CD4-positive, alpha-beta T cell treated with Interferon alpha-2 for 1 hour (primary cell): ENCODE results near the gene EGFLAM.
"Not testable (repeated sequence)": the region's sequence is repeated elsewhere in the genome, so short reads cannot be mapped to it uniquely, and the experiment has no call there.

ENCODE experiments used
- DNase-seq, 2 donors: peaks; one replicate each; pipeline ENCODE4 v3.0.0-alpha.2; 2020 to 2022

The EGFLAM gene

DNA sequence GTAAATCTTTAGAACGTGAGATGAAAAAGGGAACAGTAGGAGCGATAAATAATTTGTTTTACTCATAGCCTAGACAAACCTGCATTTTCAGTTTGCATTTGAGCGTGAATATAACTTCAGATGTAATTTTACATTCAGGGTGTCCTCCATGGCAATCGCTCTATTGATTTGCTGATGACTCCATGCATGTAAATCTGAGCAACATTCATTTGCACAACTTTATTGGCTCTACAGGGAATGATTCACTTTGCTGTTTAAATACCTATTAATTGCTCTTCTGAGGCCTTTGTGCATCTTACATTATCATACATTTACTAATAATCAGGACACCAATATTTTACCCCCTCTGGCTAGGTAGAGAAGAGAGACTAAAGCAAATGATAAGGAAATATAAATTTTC is 122.2 kb downstream of the EGFLAM start:
- no peak for DNase-seq

DNA sequence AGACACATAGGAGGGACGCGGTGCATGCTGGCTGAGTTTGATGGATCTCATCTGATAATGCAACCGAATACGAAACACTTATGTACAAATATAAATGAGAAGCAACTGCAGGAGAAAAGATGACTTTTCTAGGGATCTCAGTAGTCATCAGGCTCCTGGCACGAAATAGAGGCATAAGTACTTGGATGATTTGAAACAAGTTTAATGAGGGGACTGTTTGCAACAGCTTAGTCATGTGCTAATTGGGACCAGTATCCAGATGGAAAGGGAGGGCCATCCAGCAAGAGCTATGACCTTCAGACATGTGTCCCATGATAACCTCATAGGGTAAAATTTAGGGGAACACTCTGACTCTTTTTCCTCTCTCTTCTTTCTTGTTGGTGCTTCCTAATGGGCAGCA is 123.0 kb downstream of the EGFLAM start:
- no peak for DNase-seq

DNA sequence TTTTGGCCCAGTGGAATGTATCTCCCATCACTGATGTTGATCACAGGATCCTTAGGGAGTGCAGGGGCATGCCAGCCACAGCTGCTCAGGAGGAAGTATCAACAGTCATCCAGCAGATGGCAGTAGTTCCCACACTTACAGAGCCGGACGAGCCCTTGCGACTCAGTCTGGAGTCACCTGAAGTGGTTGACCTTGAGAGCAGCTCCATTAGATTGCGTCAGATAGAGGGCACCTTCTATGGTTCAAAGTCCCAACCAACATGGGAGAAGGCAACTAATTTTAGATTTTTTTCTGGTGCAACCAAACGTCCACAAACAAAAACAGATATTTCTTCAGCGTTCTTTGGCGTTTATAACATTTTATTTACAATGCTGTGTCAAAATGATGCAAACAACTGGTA is 124.5 kb downstream of the EGFLAM start:
- peak; percentile 9 to 44 for DNase-seq

DNA sequence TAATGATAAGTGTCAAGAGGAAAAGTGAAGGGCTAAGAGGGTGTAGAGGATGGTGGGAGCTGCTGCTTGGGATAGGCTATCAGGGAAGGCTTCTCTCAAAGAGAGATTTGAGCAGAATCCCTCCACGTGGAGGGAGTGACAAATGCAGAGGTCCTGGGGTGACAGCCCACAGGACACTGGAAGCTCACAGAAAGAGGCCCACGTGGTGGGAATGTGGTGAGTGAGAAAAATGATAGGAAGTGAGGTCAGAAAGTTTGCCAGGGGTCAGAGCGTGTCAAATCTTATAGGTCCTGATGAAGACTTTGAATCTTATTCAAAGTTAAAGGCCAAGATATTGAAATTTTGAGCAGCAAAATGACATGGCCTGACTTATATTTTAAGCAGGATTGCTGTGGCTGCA is 125.3 kb downstream of the EGFLAM start:
- no peak for DNase-seq

DNA sequence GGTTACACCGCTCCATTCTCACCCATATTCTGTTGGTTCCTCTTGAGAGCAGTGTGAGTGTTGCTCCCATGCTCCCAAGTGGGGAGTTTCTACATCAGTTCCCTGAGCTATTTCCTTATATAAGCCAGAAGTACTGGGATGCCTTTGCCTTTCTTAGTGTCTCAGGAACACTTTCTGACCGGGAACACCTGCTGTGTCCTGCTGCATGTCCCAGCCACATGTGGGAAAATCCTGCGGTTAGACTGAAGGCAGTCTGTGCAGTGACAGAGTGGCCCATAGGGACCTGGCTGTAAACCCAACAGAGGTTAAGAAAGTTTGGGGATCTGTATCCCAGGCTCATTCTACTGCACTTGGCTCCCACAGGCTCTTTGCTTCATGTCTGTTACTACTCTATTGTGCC is 126.0 kb downstream of the EGFLAM start:
- DNase-seq = no peak

DNA sequence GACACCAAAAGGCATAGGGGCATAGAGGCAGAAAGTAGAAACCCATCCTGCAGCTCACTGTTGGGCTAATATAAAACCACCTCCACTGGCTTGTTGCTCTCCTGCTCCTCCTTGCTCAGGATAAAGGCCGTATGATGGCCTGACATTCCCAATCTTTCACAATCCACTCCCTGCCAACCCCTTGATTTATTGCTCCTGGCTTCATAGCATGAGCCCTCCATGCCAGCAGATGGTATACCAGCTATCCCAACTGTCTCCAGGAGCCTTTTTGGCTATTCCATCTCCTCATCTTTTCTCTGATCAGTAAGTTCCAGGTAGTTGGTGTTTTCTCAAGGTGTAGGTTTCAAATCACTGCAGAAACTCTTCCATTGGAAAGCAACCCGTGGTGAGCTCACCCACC is 128.8 kb downstream of the EGFLAM start:
- DNase-seq = no peak

DNA sequence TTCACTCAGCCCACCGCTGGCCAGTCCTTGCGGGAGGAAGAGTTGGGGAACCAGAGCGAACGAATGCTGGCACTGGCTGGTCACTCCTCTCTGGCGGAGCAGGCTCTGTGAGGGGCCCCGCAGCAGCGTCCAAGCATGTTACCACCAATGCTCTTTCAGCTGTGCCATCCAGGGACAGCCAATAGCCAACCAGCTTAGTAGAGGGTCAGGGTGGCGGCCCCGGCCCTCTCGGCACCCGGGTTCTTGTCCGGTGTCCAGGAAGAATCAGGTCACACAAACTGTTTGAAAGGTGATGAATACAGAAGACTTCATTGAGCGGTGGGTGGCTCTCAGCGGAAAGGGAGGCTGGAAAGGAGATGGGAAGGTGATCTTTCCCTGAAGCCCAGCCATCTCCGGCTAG is 135.3 kb downstream of the EGFLAM start:
- DNase-seq = no peak

DNA sequence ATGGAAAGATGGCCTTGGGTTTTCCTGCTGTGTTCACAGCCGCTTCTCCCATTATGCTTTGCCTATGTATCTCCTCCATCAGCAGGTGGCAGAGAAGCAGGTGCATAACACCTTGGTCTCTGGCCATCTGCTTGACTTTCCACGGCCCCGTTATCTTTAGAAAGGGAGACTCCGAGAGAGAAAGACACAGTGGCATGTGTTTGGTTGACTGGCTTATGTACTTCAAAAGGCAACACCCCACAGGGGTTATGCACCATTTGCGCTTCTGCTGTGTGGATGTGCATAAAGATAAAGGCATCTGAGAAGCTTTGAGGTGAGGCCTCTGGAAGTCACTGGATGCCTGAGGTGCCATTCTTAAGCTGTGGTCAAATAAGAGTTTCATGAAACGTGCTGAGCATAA is 138.4 kb downstream of the EGFLAM start:
- DNase-seq = no peak

DNA sequence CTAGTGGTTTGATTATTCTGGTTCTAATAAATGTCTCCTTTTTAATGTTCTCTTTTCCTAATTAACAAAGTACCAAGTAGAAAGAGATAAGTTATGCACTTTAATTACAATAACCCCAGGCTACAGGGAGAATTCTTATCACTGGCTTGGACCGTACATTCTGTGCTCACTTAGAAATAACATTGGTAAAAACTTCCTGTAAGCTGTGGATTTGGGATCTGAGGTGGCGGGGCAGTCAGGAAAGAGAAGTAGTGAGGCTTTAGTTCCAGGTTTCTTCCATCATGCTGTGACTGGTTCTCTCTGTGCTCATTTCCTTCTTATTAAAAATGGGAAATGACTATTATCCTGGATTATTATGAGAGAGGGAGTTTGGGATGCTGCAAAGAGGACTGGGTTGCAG is 142.0 kb downstream of the EGFLAM start:
- no peak for DNase-seq

DNA sequence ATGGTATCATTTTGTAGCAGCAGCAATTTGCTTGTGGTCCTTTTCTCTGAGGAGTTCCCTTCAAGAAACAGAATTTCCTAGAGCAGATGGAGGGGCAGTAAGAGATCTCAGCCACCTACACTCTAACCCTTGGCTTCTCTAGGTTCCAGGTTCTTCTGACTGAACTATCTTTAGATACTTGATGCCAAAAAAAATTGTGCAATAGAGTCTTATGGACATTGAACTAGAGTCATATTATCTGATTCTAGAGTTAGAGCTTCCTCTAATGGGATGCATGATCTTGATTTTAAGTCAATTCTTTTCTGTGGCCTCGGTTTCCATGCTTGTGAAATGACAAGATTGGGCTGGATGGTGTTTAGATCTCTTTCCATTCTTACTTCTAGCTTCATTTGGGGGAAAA is 142.8 kb downstream of the EGFLAM start:
- no peak for DNase-seq

DNA sequence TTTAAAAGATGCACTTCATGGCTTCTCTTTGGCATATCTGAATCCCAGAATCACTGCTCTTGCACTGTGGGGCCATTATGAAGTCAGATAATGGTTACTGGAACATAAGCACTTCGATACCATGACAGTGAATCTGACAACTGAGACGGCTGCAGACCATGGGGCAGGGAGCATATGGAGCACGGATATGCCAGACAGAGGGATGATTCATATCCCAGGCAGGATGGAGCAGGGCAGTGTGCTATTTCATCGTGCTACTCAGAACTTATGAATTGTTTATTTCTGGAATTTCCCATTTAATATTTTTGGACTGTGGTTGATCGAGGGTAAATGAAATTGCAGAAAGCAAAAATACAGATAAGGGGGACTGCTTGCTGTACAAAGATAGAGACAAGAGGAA is 145.0 kb downstream of the EGFLAM start:
- DNase-seq = no peak

DNA sequence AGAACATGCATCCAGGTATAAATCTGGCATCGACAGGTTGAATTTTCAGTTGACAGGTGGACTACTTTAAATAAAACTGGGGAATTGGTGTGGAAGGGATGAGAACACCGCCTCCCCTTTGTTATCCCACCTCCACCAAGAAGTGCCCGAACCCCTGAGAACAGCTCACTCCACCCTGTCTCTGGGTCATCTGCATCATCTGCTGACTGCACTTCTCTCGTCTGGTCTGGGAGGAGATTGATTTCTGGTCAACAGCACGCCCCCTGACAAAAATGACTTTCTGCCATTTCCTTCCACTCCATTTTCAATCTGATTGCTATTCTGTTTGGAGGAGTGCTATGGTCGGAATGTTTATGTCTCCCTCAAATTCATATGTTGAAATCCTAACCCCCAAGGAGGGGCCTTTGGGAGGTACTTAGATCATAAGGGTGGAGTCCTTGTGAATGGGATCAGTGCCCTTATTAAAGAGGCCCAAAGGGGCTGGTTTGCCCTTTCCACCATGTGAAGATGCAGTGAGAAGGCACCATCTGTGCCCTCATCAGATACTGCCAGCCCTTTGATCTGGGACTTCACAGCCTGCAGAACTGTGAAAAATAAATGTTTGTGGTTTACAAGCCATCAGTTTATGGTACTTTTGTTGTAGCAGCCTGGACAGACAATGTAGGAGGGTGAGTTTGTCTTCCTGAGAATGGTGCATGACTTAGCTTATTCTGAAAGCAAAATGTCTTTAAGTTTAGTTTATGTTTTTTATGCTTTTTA is 145.7 kb downstream of the EGFLAM start:
- no peak for DNase-seq

DNA sequence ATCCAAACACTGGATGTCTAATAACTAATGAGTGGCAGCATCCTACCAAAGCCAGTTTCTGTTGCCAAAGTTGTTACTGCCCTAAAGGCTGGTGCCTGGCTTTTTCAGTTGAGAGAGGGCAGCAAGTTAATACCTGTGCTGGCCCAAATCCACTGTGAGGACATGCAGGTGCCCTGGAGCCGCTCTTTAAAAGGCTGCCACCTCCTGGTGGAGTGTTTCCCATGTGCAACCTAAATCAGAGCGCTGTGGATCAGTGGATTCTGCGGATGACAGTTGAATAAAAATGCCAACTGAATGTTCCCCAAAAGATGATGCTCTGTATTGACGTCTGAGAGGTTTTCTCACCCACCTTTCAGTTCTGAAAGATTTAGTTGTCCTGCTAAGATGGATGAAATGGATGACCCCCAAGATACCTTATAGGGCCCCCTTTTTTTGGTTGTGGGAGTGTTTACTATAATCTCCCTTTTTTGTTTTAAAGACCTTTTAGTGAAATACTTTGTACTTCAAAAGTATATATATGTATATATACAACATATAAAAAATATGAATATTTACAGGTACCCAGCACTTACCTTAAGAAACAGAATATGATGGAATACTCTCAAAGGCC is 146.4 kb downstream of the EGFLAM start:
- no peak for DNase-seq

DNA sequence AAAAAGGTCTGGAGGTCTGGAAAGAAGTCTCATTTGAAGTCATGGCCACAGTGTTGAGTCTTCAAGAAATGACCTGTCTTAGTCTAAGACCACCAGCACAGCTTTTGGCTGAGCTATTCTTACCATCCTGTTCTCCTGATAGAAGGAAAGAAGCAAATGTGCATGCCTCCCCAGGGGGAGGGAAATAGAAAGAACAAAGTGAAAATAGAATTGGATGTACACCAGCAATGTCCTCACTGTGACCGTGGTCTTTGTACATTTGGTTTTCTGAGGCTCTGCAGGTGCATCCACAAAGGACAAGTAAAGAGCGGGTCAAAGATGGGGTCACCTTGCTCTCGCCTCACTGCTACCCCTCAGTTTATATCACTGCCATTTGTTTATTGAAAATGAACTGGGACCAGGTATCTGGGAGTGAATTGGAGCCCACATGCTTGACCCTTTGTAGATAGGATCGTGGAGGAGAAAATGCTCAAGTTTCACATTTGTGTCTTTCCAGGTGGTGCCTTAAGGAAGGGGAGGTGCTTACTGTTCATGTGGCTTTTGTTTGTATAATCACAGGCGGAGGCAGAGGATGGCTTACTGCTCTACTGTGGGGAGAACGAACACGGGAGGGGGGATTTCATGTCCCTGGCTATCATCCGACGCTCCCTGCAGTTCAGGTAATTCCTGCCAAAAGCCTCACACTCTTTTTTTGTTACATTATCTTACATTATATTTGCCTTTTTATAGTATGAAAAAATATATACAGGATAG is 150.3 kb downstream of the EGFLAM start:
- no peak for DNase-seq

DNA sequence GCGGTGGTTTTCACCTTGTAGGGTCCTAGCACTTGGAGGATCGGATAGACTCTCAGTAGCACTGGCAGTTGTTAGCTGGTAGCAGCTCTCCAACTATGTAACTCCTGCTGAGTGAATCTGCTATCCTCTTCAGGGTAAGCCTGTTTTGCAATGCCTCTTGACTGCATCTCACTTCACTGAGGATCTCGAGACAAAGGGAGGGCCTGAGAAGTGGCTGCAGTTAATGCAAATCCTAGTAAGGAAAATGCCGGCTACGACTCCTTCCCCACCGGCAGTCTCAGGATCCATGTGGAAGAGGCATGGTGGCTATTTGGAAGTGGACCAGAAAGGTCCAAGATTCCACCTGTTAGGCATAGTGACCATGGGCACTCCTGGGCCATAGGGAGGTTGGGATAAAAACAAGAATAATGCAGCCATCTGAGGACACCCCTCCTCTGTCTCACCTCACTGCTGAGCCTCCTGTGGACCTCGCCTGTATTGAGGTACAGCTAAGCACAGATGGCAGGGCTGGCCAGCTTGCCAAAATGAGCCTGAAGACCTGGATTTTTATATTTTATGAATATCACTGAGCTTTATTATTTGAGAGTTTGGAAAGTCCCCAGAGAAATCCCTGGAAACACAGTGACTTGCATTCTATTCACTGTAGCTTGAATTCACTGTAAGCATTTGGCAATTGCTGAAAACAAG is 152.1 kb downstream of the EGFLAM start:
- no peak for DNase-seq

DNA sequence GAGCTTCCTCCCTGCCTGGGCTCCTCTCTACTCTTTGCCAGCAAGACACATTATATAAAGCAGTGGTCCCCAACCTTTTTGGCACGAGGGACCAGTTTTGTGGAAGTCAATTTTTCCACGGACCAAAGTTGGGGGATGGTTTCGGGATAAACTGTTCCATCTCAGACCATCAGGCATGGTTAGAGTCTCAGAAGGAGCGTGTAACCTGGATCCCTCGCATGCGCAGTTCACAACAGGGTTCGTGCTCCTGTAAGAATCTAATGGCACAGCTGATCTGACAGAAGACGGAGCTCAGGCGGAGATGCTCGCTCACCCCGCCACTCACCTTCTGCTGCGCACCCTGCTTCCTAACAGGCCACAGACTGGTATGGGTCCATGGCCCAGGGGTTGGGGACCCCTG is 155.3 kb downstream of the EGFLAM start:
- DNase-seq = no peak

DNA sequence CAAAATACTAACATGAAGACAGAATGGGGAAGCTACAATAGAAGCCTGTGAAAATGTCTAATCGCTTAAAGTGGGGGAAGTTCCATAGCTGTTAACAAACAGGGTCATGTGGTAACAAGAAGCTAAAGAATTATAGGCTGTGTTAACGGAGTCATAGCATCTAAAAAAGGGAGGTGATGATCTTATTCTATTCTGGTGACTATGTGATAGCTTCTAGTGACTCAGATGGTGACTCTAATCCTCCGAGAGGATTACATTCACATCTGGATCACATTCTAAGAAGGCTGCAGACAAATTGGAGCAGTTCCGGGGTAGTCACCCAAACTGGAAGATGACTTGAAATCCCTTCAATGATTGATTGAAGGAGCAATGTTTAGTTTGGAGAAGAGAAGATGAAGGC is 156.0 kb downstream of the EGFLAM start:
- no peak for DNase-seq

DNA sequence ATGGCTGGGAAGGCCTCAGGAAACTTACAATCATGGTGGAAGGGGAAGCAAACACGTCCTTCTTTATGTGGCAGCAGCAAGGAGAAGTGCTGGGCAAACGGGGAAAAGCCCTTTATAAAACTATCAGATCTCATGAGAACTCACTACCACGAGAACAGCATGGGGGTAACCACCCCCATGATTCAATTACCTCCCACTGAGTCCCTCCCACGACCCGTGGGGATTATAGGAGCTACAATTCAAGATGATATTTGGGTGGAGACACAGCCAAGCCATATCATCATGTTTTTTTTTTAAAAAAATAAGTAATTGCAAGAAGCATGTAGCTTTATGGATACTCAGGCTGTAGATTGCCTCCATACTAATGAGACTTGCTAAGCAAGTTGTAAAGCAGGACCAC is 157.4 kb downstream of the EGFLAM start:
- not testable (repeated sequence) for DNase-seq

DNA sequence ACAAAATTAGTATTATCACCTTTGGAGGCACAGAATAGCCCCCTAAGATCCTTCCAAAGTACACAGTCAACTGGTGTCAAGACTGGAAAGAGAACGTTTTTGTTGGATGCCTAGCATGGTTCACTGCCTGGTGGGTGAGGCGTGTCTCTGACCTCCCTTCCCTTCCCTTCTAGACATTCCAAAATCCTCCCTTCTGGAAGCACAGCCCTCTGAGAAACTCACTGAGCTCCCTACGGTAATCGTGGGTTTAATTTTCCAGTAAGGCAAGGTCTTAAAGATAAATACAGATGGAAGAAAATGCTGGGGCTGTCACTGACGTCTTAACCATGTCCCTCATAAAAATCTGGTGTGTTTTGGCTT is 159.3 kb downstream of the EGFLAM start:
- no peak for DNase-seq

DNA sequence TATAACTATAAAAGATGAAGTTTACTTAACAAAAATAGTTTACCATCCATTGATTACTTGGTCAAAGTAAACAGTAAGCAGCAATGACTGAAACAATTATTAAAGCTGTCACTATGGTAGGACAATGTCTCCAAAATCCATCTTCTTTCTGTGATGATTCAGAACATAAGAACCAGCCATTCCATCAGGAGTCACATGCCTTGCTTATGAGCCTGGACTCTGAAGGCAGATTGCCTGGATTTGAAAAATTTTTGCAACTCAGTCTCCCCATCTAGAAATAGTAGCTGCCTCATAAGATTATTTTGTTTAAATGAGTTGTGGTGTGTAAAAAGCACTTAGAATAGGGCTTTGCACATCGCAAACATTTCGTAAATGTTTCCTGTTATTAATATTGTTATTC is 161.9 kb downstream of the EGFLAM start:
- DNase-seq = no peak

DNA sequence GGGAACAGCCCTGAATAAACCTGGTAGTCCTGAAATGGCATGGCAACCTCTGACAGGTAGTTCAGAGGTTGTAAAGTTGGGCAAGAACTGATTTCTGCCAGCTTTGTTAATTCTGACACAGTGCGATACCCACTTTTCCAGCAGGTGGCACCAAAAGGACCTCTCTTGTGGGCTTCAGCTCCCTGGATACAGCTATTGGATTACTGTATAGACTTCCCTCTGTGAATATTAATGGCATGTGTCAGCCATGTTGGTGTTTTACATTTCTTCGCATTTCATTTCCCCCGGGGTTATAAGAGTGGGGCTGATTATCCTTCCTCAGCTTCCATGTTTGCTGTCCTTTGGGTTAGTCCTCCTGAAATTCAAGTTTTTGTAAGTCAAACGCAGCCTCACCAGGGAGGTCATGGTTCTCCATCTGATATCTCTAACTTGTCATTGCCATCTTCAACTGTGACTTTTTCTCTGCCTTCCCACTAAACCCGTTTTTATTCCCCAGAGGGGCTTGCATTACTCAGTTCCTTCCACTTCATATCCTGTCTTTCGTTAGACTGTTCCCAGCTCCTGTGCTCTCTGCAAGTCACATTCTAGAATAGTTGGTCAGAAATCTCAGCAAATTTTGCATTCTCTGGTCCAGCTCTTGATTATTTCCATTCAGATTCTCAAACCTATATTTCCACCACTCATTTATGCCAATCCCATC is 162.5 kb downstream of the EGFLAM start:
- DNase-seq = peak in 1 of 2 donors; percentile 19

DNA sequence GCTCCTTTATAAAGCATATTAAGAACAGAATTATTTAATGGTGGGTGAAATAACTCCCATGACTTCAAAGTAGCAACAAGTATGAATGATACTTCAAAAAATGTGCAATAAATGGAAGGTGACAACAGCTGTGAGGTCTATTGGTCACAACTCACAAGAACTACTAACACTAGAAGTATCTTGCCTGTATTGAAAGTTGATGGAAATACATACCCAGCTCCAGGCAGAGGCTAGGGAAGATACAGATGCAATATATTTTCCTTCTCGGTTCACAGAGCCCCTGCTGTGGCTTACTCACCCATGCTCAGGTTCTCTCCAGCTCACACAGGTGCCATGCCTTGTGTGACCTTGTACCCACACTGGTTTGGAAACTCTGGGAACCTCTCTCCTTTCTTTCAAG is 164.3 kb downstream of the EGFLAM start:
- no peak for DNase-seq
